G401.6 (cell line): Measurements from ENCODE around the gene COL21A1.

Experiments
- FAIRE-seq: peaks from 2 replicates; lab custom pipeline; 2012; peaks lifted over from hg19 to GRCh38; lab: Jason Lieb, UNC

Gene COL21A1

DNA sequence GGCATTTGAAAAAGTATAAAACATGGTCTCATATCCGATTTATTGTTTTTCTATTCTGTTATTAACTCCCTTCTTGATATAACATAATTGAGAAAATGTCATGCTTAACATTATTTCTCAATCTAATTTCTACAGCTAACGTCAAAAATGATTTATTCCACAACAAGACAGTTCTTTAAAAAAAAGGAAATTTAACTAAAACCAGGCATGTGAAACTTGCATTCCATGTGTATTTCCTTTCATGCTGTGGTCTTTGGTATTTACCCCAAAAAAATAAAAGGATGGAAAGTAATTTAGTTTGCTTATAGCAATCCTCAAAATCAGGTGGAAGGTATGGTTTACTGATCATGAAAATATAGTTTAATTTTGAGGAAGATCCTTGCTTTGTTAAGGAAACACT is 142.8 kb downstream of the COL21A1 start:
- no peak for FAIRE-seq

DNA sequence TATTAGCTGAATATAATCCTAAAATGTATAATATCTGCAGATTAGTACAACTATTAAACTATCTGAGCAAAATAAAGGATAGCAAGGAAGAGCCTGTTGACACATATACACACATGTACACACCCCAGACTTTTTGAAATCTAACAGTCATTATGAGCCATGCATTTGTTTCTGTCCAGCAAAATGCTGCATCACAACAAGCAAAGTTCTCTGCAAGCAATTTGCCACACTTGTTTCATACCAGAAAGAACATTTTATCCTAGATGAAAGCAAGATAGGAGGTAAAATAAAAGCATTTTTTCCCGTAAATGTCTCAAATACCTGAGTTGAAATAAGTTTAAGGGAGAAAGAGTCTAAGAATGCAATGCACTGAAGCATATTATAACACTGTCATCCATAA is 145.2 kb downstream of the COL21A1 start:
- FAIRE-seq = no peak

- no peak for FAIRE-seq
Observed at GRCh38 chr6:56101141-56101553, 146.2 kb downstream of the COL21A1 start.

DNA sequence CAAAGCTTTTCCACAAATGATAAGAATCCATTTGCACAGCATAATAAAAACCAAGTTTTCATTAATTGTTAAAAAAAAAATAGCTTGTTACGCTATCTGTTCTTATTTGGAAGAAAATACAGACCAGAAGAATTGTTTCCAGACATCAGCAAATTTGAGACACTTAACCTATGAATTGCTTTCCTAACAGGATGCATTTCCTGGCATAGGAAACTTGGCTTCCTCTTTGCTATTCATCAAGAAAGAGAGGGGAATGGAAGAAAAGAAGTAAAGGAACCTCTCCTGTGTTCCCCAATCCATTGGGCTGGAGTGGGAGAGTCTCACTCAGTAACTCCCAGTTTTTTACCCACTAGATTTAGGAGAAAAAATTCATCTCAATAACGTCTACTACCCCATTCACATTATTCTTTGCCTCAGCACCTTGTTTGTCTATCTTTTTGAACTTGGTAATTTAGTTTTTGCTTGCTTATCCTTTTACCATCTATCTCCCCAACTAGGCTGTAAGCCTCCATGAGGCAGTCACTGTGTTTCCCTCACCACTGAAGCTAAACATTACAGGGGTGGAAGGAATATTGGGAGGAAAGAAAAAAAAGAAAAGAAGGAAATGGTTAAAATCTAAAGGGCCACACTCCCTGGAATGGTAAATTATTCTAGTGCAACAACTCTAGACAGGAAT is 150.3 kb downstream of the COL21A1 start:
- no peak for FAIRE-seq

GRCh38 chr6:56096541-56096940 is 150.8 kb downstream of the COL21A1 start:
- FAIRE-seq = no peak

DNA sequence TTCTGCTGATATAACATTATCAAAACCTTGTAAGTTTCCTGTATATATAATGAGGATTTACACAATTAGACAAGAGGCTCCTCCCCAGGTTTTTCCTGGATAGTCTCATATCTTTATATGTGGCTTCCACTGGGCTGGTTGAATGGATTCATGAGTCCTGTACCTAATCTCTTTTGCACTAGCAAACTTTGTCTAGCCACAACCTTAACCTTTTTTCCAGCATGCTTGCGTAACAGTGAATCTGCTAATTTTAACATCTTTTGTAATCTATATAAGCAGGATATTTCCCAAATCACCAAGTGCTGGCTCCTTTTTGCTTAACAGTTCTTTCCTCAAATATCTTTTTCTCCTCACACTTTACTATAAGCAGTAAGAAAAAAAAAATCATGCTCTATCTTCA is 153.6 kb downstream of the COL21A1 start:
- no peak for FAIRE-seq

GRCh38 chr6:56091159-56091869 is 156.1 kb downstream of the COL21A1 start:
- no peak for FAIRE-seq

DNA sequence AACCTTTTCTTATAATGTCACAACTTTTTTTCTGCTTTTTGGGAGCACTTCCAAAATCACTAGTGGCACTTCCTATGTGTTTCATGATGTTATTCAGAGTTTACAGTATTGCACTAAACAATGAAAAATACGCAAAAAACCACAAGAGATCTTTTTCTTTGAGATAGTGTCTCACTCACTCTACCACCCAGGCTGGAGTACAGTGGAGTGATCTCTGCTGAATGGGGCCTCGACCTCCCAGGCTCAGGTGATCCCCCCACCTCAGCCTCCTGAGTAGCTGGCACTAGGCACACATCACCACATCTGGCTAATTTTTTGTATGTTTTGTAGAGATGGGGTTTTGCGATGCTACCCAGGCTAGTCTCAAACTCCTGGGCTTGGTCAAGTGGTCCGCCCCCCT is 158.7 kb downstream of the COL21A1 start:
- no peak for FAIRE-seq

- no peak for FAIRE-seq
Observed at GRCh38 chr6:56087421-56087820, 160.0 kb downstream of the COL21A1 start.

DNA sequence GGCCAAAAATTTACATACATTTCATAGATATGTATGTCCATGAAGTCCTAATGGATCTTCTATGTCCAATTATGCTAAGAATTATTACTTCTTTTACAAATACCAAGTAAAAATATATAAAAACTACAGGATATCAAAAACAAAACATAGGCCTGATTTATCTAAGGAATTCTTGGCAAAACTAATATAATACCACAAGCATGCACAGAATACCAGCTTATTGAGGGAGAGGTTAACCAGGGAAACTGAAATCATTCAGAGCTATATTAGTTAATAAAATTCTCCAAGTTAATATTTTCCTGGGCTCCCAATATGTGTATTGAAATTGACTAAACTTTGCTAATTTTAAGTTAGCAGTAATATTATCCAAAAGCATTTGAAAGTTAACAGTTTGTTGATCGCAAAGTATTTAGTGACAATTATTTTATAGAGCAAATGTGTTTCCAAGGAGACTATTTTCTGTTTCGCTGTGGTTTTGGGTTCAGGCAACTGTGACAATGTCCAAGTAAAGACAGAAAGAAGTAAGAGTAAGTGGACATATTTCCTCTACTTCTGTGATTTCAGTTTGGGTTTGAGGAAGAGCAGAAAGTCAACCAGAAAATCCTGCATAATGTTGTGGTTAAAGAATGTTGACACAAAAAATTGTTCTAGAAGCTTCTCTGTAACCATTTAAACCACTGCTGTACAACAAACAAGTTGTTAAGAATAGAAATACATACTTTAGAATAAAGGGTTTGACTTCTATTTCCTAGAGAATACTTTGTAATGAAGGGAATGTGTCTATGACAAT is 167.4 kb downstream of the COL21A1 start:
- FAIRE-seq = no peak

GRCh38 chr6:56076033-56076432 is 171.3 kb downstream of the COL21A1 start:
- no peak for FAIRE-seq

GRCh38 chr6:56073761-56074160 is 173.6 kb downstream of the COL21A1 start:
- no peak for FAIRE-seq

DNA sequence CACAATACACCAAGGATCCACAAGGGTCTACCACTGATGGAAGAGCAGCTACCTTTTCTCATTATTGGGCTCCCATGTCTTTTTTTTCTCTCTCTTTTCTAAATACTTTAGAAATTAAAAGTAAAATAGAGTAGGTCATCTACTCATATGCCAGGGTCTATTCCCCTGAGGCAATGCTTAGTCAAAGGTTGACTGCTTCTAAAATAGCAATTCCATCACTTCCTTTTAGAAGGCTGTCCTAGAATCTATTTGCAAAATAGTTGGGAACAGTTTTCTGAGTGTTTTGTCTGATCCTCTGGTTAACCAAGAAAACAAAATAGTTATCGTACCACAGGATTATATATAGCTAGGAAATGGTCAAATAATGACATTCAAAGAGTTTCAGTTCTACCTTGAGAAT is 174.1 kb downstream of the COL21A1 start:
- no peak for FAIRE-seq

DNA sequence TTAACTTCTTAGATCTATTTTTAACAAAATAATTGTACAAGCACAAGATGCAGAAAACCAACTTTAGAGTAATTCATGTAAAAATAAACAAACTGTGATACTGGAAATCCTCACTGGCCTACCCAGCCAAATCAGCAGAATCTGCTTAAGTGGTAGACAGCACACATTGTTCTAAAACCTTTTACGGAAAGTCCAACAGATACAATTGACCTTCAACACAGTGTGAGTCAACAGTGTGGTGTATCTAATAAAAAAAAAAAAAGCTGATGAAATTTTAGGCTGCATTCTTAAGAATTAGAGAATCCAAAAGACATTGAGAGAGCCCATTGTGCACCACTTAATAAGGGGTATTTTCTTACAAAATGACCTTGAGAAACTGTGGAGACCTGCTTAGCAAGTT is 174.5 kb downstream of the COL21A1 start:
- no peak for FAIRE-seq

DNA sequence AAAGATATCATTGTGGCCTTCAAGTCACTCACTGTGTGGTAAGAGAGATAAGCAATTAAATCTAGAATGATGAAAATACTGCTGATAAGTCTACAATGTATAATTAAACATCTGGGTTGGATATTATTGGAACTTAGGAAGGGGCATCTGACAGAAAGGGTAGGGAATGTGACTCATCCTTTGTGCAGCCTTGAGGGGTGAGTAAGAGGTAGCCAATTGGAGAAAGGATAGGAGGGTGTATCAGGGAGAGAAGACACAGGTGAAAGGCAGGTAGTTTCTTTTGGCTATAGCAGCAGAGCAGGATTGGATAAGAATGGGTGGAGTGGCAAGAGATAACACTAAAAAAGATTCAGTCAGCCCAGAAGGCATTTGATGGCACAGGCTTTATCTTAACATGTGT is 182.0 kb downstream of the COL21A1 start:
- no peak for FAIRE-seq

DNA sequence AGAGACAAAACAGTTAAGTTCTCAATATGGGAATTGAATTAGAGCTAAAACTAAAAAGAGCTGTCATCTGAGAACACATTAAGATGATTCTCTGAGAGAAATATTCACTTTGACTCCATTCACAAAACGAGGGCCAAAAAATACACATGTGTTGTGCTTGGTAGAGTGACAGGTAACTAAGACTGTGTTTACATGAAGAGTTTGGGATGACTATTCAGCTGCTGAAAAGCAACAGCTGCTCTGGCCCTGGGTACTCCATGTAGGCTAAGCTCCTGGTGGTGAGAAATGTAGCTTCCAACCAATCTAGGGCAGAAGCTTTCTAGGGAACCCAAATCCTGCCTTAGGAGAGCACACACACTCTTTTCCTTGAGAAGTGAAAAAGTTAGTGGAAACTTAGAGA is 184.5 kb downstream of the COL21A1 start:
- FAIRE-seq = no peak

GRCh38 chr6:56058636-56059035 is 188.7 kb downstream of the COL21A1 start:
- no peak for FAIRE-seq

DNA sequence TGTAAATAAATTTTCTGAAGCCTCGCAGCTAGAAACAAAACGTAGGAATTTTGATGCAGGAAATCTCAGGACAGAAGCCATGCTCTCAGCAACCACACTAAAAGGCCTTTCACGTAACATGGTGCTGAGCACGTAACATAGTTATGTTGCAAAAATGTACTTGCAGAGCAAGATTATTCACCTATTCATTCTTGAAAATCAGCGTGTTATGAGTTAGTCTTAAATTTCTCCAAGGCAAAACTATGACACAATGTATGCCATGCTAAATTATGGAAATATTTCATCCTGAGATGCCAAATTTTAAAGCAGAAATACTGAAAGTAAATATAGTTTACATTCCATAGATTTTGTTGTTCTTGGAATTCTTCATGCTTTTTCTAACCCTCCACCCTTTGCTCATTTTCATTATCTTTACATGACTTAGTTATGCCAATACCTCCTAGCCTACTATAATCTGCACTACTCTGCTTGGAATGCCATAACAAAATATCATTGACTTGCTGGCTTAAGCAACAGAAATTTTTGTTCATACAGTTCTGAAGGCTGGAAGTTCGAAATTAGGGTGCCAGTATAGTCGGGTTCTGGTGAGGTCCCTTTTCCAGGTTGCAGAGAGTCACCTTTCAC is 192.2 kb downstream of the COL21A1 start:
- no peak for FAIRE-seq

DNA sequence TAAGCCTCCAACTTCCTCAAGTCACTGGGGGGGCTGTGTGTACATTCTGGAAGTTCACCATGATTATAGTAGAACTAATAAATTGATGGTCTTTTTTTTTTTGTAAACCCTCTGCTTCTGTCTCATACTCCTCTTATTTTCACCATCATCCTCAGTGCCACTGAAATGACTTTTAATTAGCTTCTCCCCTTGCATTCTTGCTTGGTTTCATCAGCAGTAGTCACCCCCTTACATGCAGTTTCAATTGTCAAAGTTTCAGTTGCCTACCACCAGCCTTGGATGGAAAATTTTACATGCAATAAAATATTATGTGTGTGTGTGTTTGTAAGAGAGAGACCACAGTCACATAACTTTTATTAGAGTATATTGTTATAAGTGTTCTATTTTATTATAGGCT is 196.2 kb downstream of the COL21A1 start:
- FAIRE-seq = no peak

DNA sequence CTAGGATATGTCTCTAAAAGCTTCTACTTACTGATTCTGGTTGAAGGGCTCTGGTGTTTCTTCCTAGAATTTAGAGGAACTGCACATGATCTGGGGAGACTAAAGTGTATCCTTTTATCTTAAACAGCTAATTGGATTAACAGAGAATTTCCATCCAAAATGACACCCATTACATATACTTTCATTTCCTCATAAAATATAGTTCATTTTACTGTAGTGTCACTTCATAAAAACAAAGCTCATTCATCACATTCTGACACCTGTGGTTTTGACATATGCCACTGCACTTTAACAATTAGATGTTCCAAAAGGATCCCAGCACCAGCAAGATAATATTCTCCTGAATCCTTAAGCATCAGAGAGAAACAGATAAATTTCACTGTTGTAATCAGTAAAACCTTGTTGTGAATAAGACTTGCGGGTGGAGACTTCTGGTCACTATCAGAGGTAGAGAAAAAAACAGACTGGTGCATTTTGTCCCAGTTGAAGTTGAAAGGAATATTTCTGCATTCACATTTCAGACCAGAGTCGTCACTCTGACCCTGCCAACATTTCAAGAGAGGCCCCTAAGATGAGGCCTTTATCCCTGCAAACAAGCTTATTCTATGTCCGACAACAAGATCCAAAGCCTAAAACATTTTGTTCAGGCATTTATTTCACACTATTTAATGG is 196.7 kb downstream of the COL21A1 start:
- no peak for FAIRE-seq

DNA sequence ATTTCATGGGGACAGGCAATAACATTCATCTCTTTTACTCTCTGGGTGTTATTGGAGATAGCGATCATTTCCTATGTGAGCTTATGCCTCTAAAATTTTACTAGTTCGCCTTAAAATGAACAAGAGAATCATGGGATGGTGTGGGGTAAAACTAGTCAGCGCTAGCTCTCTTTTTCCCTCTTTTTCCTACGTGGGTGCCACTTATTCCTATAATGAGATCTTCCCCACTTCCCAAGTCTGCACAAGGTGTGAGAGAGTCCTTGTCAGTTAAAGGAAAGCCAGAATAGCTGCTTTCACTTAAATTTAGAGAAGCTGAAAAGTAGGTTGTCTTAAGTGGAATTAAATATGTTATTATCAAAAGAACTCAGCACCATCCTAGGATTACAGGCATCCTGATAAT is 198.8 kb downstream of the COL21A1 start:
- FAIRE-seq = no peak

- FAIRE-seq = no peak
Observed at GRCh38 chr6:56047931-56048540, 199.3 kb downstream of the COL21A1 start.
